BE2C (cell line): ENCODE results near the gene IFNW1.

Source experiments
- DNase-seq: peaks from one replicate; pipeline ENCODE4 v3.0.0-alpha.2; 2020
- H3K27me3 ChIP-seq: fragments of 250-450 bp; sonication (Bioruptor Pico); 2 replicates; pipeline ENCODE4 v1.5.1; 2020; ENCODE audit warnings: mild to moderate bottlenecking
- H3K36me3 ChIP-seq: fragments of 250-450 bp; sonication (Bioruptor Pico); 2 replicates; pipeline ENCODE4 v1.5.1; 2020; ENCODE audit warnings: mild to moderate bottlenecking
- H3K4me1 ChIP-seq: fragments of 250-450 bp; sonication (Bioruptor Pico); 2 replicates; pipeline ENCODE4 v1.5.1; 2020
- H3K4me3 ChIP-seq: 2 replicates; pipeline ENCODE4 v1.5.1; 2011; ENCODE audit warnings: low read depth, low read length
- H3K9me3 ChIP-seq: fragments of 250-450 bp; sonication (Bioruptor Pico); 2 replicates; pipeline ENCODE4 v1.5.1; 2020
- TF ChIP-seq, protein P1 (sequence below): IDR thresholded peaks from 2 replicates; pipeline ENCODE4 v1.5.1; 2012; ENCODE audit warnings: mild to moderate bottlenecking, low read depth, low read length

Gene IFNW1

DNA sequence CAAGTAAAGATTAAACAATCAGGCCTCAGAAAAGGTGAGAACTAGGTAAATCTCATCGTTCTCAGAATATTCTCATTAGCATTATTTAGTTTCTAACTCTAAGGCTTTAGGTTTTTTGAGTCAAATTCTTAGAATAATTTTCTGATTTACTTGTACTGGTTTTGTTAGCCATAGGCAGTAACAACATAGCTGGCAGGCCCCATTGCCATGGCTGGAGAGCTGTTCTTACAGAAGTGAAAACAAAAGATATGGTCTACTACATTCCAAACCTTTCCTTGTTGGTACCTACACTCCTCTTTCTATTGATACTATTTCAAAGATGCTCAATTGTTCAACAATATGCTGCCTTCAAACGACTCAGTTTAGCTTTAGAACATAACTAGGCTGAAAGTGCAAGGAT is 27.3 kb downstream of the IFNW1 start:
- Histone ChIP-seq H3K4me3 (no peak overlapping the region), H3K4me1 (no peaks in the 10 kb centered on the region), H3K9me3 (no peaks in the 10 kb centered on the region), H3K27me3 (peaks cover 10% of the 10 kb centered on the region), H3K36me3 (no peaks in the 10 kb centered on the region)
- TF ChIP-seq, protein P1, sequence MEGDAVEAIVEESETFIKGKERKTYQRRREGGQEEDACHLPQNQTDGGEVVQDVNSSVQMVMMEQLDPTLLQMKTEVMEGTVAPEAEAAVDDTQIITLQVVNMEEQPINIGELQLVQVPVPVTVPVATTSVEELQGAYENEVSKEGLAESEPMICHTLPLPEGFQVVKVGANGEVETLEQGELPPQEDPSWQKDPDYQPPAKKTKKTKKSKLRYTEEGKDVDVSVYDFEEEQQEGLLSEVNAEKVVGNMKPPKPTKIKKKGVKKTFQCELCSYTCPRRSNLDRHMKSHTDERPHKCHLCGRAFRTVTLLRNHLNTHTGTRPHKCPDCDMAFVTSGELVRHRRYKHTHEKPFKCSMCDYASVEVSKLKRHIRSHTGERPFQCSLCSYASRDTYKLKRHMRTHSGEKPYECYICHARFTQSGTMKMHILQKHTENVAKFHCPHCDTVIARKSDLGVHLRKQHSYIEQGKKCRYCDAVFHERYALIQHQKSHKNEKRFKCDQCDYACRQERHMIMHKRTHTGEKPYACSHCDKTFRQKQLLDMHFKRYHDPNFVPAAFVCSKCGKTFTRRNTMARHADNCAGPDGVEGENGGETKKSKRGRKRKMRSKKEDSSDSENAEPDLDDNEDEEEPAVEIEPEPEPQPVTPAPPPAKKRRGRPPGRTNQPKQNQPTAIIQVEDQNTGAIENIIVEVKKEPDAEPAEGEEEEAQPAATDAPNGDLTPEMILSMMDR: no peak
- DNase-seq: no peak

DNA sequence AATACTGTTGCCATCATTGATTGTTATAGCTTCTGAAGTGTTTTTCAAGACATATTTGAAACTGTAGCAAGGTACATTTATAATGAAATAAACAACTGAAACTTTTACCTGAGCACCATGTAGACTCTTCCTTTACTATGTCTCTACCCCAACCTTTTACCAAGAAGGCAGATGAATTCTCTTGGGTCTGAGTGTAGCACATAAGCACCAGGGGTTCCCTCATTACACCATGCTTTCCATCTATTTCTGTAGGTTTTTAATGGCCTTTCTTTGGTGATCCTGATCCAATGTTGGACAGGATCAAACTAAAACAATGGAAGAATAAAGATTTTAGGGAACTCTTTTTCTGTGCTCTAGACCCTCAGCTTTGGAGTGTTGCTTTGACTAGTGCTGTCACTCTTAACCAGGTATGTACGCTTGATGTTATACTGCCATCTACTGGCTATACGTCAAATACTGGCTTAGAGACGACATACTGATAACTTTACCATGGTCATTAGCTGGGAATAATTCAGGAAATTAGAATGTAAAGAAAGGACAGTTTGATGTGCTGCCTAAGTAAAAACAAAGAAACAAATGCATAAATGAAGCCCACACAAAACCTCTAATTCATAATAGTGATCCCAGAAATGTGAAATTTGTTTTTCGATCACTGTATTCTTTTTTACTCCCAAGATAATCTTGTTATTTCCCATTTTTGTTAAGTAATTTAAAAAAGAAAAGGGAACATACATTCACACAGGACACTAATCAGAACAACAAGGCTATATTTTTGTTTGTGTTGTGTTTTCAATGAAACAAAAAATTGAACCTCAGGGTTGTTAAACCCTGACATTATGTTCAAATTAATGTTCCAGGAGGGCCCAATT is 30.7 kb downstream of the IFNW1 start:
- Histone ChIP-seq H3K27me3 (peaks cover 10% of the 10 kb centered on the region), H3K36me3 (no peaks in the 10 kb centered on the region), H3K4me1 (no peaks in the 10 kb centered on the region), H3K4me3 (no peak overlapping the region), H3K9me3 (no peaks in the 10 kb centered on the region)
- TF ChIP-seq, protein P1: peak; percentile 86
- peak; percentile 22 for DNase-seq

DNA sequence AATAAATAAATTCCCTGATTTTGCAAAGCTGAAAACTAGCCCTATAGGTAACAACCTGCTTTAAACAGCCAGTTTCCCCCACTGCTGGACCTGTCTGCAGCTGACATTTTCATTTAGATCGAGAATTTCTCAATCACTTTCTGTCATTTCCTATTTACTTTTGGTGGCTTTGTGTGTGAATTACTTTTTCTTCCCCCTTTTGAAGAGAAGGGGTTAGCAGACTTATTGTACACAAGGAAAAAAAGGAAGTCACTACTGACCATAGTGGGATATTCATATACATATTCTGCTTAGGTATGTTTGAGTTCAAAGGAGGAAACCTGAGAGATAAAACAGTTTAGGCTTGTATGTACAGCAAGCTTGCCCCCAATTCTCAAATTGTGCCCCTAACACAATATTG is 36.8 kb downstream of the IFNW1 start:
- no peaks in the 10 kb centered on the region for H3K27me3 ChIP-seq
- H3K4me1 ChIP-seq: no peaks in the 10 kb centered on the region
- DNase-seq: no peak
- TF ChIP-seq, protein P1: no peak
- H3K36me3 ChIP-seq: no peaks in the 10 kb centered on the region
- H3K4me3 ChIP-seq: no peak overlapping the region
- no peaks in the 10 kb centered on the region for H3K9me3 ChIP-seq

DNA sequence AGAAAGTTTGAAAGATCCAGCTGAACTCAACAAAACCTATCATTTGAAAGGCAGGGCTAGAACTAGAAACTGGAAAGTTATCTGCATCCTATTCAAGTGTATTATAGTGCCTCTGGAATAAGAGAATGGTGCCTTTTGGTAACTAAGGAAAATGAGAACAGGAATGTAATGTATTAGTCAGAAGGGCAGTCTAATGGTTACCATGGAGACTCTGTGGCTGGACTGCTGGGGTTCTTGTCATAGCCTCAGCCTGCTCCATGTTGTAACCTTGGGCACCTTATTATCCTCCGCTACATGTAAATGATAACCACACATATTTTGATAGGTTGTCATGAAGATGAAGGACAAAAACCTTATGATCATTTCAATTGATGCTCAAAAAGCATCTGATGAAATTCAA is 39.3 kb downstream of the IFNW1 start:
- TF ChIP-seq, protein P1: no peak
- no peak for DNase-seq

DNA sequence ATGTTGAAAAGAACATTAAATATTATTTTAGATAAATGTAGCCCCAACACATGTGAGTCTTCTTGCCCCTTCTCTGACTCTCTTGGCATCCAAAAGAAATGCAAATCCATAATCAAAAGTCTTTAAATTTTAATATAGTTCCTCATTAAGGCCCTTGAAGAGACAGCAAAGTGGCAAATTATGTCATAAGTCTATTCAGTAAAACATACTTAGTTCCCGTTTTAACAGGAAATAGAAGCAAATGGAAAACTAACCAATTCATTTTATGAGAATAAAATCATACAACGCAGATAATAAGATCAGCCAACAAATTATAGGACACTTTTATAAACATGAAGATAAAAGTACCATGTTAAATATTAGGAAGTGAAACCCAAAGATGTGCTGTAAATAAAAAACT is 43.8 kb downstream of the IFNW1 start:
- Histone ChIP-seq H3K9me3 (no peaks in the 10 kb centered on the region), H3K27me3 (no peaks in the 10 kb centered on the region), H3K4me3 (no peak overlapping the region), H3K36me3 (no peaks in the 10 kb centered on the region), H3K4me1 (peaks cover 3% of the 10 kb centered on the region; the same call in 1 of the 2 replicates)
- DNase-seq: no peak
- TF ChIP-seq, protein P1: no peak

More for the DNA sequence above, 39.3 kb downstream of the IFNW1 start:
- Histone ChIP-seq H3K27me3 (no peaks in the 10 kb centered on the region), H3K4me3 (no peak overlapping the region), H3K9me3 (no peaks in the 10 kb centered on the region), H3K36me3 (no peaks in the 10 kb centered on the region), H3K4me1 (no peaks in the 10 kb centered on the region)

DNA sequence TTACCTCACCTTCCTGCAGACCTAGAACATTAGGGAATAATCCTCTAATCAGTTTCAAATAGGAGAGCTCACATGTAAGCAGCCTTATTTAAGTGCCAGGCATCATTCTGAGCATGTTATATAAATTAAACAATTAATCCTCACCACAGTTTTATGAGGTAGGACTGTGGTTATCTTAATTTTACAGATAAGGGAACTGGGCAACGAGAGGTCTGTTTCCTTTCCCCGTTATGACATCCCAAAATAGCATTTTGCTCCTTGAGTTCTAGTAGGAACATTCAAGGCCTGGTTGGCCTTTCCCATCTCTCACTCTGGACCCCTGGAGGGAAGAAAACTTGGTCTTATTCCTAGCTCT is 44.8 kb downstream of the IFNW1 start:
- H3K27me3 ChIP-seq: no peaks in the 10 kb centered on the region
- DNase-seq: no peak
- no peaks in the 10 kb centered on the region for H3K9me3 ChIP-seq
- TF ChIP-seq, protein P1: no peak
- peaks cover 3% of the 10 kb centered on the region; the same call in 1 of the 2 replicates for H3K4me1 ChIP-seq
- no peak overlapping the region for H3K4me3 ChIP-seq
- H3K36me3 ChIP-seq: no peaks in the 10 kb centered on the region
